Astrocyte of the cerebellum (primary cell): Measurements from ENCODE around the gene ATP13A3.

Experiments
- DNase-seq: peaks from one replicate; pipeline ENCODE4 v3.0.0-alpha.2; 2011; ENCODE audit warnings: low read depth
- H3K4me3 ChIP-seq: 2 replicates; pipeline ENCODE4 v1.5.1; 2011; ENCODE audit warnings: mild to moderate bottlenecking, low read depth, low read length, moderate library complexity
- in situ Hi-C: cut with HindIII; loops from 2 replicates; pipeline ENCODE4 v1.10.0; 2017; ENCODE audit warnings: low sequenced_read_pairs
- TF ChIP-seq, protein P1 (sequence below): IDR thresholded peaks from 2 replicates; pipeline ENCODE4 v1.5.1; 2012; ENCODE audit warnings: low read length, low read depth, moderate library complexity, mild to moderate bottlenecking; ENCODE audit errors: missing control alignments

Gene ATP13A3

DNA sequence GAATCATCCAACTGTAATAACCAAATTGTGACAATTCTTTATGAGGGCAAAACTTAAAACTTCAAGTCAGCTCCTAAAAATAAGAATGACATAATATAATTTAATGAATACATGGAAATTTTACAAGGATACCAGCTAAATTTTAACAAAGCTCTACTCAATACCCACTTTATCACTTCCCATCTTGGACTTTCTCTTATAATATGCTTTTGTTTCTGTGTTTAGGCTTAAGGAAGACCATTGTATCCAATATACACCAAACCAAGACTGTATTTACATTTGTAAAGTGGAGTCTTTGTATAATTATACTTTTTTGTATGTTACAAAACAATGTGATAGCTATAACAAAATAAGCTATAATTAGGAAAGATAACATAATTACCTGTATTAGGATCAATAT is 16.8 kb downstream of the ATP13A3 start:
- TF ChIP-seq, protein P1, sequence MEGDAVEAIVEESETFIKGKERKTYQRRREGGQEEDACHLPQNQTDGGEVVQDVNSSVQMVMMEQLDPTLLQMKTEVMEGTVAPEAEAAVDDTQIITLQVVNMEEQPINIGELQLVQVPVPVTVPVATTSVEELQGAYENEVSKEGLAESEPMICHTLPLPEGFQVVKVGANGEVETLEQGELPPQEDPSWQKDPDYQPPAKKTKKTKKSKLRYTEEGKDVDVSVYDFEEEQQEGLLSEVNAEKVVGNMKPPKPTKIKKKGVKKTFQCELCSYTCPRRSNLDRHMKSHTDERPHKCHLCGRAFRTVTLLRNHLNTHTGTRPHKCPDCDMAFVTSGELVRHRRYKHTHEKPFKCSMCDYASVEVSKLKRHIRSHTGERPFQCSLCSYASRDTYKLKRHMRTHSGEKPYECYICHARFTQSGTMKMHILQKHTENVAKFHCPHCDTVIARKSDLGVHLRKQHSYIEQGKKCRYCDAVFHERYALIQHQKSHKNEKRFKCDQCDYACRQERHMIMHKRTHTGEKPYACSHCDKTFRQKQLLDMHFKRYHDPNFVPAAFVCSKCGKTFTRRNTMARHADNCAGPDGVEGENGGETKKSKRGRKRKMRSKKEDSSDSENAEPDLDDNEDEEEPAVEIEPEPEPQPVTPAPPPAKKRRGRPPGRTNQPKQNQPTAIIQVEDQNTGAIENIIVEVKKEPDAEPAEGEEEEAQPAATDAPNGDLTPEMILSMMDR = no peak
- in situ Hi-C loops = no loop called here

DNA sequence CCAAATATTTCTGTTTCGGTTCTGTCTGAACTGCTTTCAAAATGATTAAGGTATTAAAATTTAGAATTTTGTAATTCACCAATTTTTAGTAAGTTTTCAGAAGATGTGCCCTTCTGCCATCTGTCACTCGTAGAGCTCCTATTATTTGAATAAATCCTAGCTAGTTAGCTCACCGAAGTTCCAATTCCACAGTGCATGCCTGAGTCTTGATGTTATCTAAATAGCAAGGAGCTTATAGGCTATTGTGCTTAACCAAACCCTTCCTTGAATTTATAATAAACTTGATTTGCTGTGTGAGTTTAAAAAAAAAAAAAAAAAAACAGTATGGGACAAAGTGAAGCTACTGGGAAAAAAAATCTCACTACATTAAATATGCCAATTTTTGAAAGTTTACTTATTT is 18.7 kb downstream of the ATP13A3 start:
- in situ Hi-C loops = no loop called here
- DNase-seq = no peak
- TF ChIP-seq, protein P1 = no peak
- no peak overlapping the region for H3K4me3 ChIP-seq

More for the DNA sequence above, 16.8 kb downstream of the ATP13A3 start:
- DNase-seq = no peak
- no peak overlapping the region for H3K4me3 ChIP-seq

DNA sequence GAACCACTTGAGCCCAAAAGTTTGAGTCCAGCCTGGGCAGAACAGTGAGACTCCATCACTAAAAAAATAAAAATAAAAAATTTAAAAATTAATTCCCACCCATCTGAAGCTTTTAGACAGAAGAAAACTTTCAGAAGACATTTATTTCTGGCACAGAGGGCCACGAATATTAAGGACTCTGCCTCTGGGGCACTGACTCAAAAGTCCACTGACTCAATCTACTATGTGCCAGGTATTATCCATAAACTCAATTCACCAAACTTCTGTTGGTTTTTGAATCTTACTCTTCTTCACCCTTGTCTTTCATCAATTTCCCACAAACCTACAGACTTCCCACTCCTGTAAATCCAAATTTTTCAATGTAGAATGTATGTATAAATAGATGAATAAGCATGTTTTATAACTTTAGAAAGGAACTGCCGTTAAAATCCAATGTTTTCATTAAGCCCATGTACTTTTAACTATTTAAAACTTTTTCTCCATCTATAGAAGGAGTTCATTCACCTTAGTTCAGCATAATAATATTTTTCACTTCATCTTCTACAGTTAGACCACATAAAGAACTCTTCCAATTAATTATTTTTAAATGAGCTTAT is 19.9 kb downstream of the ATP13A3 start:
- TF ChIP-seq, protein P1 = no peak
- no peak overlapping the region for H3K4me3 ChIP-seq
- no peak for DNase-seq
- in situ Hi-C loops = no loop called here

DNA sequence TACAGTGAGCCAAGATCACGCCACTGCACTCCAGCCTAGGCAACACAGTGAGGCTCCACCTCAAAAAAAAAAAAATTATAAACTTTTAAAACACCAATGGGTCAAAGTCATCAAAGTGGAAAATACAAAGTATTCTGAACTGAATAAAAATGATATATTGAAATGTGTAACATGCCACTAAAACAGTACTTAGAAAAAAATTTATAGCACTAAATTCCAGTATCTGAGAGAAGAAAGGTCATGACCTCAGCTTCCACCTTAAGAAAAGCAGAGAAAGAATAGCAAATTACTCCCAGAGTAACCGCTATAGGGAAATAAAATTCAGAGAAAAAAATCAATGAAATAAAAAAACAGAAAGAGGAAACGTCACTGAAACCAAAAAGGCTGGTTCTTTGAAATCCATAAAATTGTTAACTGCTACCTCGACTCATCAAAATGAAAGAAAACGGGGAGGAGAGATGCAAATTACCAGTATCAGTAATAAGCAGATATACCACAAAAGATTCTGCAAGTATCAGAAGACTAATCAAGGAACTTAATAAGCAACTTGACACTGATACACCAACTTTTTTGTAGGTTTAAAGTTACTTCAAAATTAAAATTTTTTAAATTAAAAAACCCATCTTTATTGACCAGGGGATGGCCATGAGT is 20.8 kb downstream of the ATP13A3 start:
- in situ Hi-C loops = no loop called here
- no peak for DNase-seq
- no peak overlapping the region for H3K4me3 ChIP-seq
- TF ChIP-seq, protein P1 = no peak

DNA sequence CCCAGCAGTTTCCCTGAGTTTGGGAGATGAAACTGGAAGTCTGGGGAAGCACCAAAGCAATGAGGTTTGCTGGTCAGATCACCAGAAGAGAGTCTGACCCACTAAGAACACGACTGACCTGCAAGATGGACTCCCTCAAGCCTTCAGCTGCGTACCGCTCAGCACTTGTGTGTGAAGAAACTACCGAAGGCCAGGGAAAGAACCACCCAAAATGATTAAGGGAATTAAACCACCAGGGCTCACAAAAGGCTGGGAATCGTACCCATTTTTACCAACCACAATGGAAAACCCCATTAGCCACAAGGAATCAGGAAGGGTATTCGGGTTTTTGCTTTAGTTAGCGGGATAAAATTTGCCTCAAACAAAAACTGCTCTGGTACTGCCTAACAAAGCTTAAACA is 21.6 kb downstream of the ATP13A3 start:
- no peak overlapping the region for H3K4me3 ChIP-seq
- no peak for DNase-seq
- in situ Hi-C loops = no loop called here
- TF ChIP-seq, protein P1 = no peak

DNA sequence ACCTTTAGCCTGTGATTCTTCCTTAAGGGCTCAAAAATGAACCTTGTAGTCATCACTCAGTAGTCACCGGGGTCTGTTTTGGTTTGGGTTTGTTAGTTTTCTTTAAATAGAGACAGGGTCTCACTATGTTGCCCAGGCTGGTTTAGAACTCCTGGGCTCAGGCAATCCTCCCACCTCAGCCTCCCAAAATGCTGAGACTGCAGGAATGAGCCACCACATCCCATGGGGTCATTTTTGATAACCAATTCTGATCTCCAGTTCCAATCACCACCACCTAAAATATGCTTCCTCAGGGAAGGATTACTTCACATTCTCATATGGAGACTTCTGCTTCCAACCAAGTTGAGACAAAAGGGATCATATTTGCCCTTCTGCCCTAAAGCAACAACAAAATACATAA is 22.1 kb downstream of the ATP13A3 start:
- H3K4me3 ChIP-seq = no peak overlapping the region
- TF ChIP-seq, protein P1 = no peak
- no peak for DNase-seq
- in situ Hi-C loops = no loop called here
